Fibroblast of lung (primary cell): ENCODE results near the gene GSTA2.
"Not testable (repeated sequence)": the region's sequence is repeated elsewhere in the genome, so short reads cannot be mapped to it uniquely, and the experiment has no call there.

Experiments used
- EZH2 ChIP-seq: IDR thresholded peaks from 2 replicates; pipeline ENCODE4 v1.5.1; 2012; ENCODE audit warnings: low read length, control low read depth, mild to moderate bottlenecking; ENCODE audit errors: missing control alignments
- TF ChIP-seq, protein P1 (sequence below), 2 donors: IDR thresholded peaks in 1 of 2; conservative IDR thresholded peaks in 1 of 2; 1 replicate in 1 of 2; 2 replicates in 1 of 2; pipeline ENCODE4 v1.5.1; 2011 to 2012; ENCODE audit warnings: low read length in 2 of 2, control low read depth in 1 of 2, inconsistent platforms in 1 of 2, low read depth in 1 of 2, mild to moderate bottlenecking in 1 of 2

DNA sequence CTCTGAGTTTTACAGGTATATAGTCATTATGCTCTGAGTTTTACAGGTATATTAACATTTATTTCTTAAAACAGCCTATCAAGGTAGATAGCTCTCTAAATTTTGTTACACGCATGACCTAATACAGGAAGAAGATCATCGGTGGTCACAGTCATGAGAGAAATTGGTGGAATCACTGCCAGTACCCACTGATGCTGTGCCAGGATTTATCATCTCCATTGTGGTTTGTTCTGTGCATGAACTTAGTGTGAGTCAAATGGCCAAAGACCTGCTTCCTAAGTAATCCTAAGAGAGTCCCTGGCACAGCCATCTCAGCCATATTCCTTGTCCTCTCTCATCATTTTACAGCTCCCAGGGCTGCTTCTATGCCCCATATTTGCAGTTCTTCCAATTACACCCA lies 10.1 kb downstream of the GSTA2 start:
- TF ChIP-seq, protein P1, sequence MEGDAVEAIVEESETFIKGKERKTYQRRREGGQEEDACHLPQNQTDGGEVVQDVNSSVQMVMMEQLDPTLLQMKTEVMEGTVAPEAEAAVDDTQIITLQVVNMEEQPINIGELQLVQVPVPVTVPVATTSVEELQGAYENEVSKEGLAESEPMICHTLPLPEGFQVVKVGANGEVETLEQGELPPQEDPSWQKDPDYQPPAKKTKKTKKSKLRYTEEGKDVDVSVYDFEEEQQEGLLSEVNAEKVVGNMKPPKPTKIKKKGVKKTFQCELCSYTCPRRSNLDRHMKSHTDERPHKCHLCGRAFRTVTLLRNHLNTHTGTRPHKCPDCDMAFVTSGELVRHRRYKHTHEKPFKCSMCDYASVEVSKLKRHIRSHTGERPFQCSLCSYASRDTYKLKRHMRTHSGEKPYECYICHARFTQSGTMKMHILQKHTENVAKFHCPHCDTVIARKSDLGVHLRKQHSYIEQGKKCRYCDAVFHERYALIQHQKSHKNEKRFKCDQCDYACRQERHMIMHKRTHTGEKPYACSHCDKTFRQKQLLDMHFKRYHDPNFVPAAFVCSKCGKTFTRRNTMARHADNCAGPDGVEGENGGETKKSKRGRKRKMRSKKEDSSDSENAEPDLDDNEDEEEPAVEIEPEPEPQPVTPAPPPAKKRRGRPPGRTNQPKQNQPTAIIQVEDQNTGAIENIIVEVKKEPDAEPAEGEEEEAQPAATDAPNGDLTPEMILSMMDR (conservative IDR thresholded peaks at IDR 0.05 in 1 of 2, IDR thresholded peaks at IDR 0.05 in 1 of 2; ENCODE audit: low read depth in 1 of 2, low read length in 2 of 2), result not testable (repeated sequence)
- not testable (repeated sequence) for TF ChIP-seq EZH2
